Stimulated activated CD8-positive, alpha-beta memory T cell treated with anti-CD3 and anti-CD28 coated beads, Interleukin-12 subunit alpha, Interleukin-12 subunit beta, amount 100 ng/mL, for 4 hours (primary cell): ENCODE data around the gene TSHZ2.

Experiments used
- DNase-seq: peaks from one replicate; pipeline ENCODE4 v3.0.0-alpha.2; 2020; ENCODE audit warnings: low read depth

TSHZ2 gene, protein sequence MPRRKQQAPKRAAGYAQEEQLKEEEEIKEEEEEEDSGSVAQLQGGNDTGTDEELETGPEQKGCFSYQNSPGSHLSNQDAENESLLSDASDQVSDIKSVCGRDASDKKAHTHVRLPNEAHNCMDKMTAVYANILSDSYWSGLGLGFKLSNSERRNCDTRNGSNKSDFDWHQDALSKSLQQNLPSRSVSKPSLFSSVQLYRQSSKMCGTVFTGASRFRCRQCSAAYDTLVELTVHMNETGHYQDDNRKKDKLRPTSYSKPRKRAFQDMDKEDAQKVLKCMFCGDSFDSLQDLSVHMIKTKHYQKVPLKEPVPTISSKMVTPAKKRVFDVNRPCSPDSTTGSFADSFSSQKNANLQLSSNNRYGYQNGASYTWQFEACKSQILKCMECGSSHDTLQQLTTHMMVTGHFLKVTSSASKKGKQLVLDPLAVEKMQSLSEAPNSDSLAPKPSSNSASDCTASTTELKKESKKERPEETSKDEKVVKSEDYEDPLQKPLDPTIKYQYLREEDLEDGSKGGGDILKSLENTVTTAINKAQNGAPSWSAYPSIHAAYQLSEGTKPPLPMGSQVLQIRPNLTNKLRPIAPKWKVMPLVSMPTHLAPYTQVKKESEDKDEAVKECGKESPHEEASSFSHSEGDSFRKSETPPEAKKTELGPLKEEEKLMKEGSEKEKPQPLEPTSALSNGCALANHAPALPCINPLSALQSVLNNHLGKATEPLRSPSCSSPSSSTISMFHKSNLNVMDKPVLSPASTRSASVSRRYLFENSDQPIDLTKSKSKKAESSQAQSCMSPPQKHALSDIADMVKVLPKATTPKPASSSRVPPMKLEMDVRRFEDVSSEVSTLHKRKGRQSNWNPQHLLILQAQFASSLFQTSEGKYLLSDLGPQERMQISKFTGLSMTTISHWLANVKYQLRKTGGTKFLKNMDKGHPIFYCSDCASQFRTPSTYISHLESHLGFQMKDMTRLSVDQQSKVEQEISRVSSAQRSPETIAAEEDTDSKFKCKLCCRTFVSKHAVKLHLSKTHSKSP (N-terminal part only)

DNA sequence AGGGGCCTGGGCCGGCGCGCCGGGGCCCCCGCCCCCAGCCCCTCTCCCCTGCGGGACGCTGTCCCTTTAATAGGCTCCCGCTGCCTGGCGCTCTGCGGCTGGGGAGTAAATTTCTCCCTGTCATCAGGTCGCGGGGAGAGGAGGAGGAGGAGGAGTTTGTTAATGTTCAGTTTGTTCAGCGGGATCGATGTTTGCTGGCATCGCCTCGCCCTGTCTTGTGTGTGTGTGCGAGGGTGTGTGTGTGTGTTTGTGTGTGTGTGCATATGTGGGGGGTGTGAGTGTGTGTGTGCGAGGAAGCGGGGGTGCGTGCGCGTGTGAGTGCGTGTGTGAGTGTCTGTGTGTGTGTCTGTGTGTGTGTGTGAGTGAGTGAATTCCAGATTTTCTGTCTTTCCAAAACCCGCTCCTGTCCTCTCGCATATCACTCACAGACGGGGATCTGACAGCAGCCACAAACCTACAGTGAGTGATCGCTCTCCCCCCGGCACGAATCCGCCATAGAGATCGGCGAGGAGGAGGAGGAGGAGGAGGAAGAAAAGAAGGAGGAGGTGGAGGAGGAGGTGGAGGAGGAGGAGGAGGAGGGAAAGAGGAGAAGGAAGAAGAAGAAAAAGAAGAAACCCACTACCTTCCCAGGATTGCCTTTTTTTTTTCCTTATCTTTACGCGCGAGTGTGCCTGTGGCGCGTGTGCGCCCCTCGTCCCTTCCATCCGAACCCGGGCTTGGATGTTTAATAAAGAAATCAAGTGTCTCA, at the start of gene TSHZ2:
TSS of gene TSHZ2 (plus strand) at position 169 of the 748 bp plus-strand sequence. CDS start 936 bp downstream, outside the sequence.
- no peak for DNase-seq

DNA sequence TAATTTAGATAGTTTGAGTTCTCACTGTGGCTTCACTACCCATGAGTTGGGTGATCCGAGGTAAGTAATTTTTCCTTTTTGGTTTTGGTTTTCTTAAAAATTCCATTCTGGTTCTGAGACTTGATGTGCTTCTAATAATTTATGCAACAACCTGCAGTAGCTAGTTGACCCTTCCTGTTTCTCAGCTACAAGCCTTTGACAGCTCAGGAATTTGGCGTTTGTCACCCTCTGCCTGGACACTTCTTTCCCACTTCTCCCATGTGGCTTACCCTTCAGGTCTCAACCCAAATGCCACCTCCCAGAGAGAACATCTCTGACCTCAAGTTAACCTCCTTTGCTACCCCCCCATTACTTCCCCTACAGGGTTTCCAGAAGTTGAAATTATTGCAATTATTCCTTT, 49.7 kb upstream of the TSHZ2 start:
- DNase-seq, result no peak

DNA sequence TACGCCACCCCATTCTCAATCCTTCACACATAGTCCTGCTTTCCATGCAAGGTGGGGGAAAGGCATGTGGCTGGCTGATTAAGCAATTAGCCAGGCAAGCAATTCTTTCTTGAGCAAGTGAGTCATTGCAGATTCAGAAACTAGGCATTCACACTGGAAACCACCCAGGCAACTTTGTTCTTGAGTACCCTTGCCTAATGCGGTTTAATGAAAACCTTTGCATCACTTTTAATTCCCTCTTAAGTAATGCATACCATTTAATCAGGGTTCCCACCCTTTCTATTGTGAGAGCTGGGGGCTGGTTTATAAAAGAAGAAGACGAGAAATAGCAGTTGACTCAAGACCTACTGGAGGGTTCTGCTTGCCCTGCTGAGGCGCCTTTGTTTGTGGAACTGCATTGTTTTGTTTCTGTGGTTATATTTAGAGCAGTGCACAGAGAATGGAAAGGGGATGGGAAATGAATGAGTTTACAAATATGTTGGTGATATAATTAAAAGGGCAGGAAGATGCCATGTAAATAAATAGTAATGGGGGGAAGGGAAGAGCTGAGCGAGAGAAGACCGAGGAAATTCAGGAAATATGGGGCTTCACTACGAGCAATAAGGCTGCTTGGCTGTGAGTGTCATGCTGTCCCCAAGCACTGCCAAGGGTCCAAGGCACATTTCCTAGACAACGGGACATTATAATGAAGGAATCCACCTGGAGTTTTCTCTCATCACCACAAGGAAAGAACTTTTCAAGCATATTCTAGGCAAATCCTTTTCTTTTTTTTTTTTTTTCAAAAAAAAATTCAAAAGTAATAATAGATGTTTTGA, 48.8 kb upstream of the TSHZ2 start:
- DNase-seq, result no peak

DNA sequence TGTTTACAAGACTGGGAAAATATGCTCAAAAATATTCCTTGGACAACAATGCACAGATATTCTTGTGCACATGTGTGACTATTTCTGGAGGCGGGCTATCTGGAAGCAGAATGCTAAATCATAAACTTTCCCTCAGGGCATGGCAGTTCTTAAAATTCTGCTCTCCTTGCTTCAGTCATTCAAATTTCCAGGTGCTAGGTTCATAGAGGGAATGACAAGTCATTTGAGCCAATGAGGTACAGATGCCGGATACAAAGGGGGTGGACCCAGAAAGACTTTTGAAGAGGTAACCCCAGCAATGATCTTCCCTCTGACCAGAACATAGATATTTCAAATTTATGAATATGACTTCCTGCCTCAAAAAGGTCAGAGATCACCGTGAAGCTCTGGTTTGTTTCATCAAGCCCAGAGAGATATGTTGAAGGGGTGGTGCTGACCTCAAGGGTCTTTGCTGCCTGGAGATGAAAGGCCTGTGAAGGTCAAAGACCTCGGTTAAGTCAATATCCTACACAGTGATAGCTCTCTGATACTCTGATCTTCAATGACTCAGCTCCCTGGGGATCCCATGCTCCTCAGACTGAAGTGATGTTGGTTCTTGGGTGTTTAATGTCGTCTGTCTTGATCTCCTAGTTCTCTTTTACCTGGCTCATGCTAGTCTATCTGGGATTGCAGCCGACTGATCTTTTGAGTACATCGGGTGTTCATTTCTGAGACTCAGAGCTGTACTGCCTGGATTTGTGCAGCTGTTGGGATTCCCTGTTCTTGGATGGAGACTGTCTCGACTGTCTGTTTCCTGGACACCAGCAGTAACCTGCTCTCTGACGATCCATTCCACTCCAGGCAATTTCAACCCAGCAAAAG, 47.5 kb upstream of the TSHZ2 start:
- no peak for DNase-seq

DNA sequence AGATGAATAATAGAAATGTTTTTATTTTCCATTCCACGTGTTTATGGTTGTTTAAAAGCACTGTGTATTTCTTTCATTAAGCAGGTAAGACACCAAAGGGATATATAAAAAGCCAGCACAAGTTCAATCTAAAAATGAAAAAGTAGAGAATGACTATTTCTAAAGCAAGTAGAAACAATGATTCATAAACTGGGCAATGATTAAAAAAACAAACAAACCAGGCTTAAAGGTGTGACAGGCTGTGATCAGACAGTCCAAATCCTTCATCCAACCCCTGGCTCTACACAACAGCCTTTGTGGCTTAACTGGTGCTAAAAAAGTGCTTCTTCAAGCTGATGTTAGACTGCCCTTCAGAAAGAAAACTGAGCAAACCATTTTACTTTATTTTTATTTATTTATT, 45.7 kb upstream of the TSHZ2 start:
- DNase-seq, result no peak

DNA sequence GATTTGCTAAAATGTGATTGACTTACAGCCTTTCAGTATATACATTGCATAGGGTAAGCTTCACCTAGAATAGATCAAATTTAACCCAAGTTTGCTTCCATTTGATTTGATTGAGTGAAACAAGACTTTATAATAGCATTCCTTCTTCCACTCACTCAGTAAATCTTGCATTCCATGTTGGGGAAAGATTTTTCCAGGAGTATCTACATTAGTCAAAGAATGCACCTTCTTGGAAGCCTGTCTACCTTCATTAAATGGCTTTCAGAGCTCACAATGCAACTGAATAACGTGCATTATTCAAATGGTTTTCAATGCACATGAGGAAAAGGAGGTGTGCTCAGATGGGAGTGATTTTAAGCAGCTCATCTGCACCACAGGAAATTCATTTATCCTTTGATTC, 38.3 kb upstream of the TSHZ2 start:
- no peak for DNase-seq

DNA sequence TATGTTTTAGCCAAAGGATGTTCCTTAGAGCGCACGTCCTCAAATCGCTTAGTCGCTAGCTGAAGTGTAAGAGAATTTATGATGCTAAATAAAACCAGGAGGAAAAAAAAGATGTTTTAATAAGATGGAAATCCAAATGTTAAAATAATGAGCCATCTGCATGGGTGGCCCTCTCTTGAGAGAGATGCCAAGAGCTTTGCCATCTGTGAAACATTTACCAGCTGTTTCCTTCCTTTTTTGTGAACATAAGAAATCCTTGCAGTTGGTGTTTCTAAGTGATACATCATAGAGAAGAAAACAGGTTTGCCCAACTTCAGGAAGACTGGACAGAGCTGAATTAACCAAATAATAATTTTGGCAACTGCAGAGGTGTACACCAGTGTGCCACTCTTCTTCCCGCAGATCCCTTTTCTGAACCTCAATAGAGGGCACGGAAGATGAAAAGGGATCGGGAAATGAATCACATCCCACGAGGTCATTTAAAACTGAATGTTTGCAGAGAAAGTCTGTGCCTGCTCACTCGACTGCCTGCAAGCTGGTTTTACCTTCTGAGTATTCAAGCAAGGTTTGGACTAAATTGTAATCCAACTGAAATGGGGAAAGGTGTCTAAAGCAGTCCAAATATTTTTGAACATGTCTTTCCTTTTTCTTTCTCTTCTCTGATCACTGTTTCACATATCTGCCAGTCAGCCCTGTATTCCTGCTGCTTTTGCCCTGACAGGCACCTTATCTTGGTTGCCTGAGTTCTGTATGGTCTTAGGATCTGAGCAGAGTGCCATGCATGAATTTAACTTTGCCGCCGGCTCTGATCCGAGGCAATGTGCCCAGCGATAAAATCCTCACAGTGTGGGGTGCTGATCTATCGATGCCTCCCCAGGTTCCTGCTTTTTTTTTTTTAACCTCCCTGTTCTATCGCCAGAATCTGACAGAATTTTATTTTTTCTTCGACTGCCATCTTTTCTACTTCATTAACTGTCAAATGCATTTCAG, 35.5 kb upstream of the TSHZ2 start:
- DNase-seq, result no peak

DNA sequence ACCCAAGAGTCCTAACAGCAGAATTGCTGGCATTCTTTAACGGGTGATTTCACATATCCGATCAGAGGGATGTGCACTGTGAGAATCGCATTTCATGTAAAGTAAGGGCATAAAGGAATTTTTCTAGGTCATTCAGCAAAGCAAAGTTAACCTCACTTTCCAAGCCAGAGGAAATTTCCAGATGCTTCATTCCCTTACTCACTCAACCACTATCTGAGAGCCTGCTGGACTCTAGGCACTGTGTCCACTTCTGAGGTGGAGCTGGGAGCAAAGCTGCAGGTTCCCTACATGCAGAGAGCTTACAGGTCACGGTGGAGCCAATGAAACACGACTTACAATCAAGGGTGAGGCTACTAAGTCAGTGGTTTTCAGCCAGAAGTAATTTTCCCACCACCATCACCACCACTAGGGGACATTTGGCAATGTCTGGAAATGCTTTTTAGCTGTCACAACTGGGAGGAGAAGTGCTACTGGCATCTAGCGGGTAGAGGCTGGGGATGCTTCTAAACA, 34.5 kb upstream of the TSHZ2 start:
- no peak for DNase-seq

DNA sequence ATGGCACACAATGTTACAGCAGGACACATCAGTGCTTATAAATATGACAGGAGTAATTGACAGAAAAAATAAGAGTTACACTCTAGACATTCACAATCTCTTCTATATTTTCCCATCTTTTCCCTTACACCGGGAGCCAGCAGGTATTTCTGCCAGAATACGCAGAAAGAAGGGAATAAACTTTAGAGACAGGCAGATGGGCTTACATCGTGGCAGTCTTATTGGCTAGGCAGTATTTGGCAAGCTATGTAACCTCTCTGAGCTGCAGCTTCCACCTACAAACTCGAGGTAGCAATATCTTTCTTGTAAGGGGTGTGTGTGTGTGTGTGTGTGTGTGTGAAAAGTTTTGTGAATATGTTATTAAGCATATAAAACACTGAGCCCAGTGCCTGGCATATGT, 33.0 kb upstream of the TSHZ2 start:
- no peak for DNase-seq

DNA sequence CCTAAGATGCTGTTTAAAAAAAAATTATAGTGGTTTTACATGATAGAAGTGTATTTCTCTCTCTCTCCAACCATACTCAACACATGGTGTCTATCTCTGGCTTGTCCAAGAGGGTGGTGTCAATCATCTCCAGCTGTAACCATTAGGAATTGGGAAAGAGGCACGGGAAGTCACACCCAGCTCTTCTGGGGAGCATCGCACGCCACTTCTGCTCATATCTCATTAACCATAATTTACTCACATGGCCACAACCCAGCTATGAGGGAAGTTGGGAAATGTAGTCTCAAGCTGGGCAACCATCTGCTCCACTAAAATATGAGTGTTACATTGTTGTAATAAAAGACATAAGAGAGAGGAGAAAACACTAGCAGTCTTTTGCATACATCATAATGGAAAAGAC, 30.4 kb upstream of the TSHZ2 start:
- no peak for DNase-seq

DNA sequence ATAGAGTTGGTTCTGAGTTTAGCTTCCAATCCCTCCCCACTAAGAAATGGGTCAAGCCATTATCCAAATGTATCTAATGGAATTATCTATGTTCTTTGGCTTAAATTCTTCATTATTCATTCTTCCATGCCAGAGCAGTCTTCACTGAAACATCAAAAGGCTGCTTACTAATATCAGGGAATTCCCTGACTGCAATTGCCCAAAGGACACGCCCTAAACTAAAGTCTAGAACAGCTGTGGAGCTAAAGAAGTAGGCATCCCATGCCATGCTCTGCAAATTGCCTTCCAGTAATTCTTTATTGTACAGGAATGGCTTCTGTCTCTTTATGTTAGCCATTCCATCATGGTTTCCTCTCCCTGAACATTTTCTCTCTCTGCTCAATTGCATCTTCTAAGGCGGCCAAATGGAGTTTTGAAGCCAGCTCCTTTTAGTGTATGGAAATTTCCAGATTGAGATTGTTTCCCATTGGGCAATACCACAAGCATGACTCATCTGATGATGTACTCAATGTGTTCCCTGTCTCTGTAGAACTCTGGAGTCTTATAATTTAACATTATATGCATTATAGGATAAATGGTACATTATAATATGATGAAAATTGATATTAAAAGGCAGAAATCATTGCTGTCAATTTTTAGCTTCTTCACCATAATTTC, 28.8 kb upstream of the TSHZ2 start:
- no peak for DNase-seq

DNA sequence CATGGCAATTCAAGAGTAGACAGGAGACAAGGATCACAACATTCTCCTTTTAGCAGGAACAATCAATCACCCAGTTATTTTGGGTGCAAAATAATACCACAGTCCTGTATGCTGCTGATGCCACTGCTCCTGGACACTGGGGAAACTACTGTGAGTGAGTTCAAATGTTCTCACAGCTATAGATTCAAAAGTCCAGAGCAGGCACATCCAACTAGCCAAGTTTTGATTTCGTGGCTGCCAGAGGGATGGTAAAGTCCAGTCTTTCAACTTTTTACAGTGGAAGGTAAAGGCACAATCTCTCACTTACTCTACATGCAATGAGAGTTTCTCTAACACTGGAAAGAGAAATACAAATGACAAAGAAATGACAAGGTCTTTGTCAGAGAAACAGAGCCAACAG, 26.9 kb upstream of the TSHZ2 start:
- DNase-seq, result no peak

DNA sequence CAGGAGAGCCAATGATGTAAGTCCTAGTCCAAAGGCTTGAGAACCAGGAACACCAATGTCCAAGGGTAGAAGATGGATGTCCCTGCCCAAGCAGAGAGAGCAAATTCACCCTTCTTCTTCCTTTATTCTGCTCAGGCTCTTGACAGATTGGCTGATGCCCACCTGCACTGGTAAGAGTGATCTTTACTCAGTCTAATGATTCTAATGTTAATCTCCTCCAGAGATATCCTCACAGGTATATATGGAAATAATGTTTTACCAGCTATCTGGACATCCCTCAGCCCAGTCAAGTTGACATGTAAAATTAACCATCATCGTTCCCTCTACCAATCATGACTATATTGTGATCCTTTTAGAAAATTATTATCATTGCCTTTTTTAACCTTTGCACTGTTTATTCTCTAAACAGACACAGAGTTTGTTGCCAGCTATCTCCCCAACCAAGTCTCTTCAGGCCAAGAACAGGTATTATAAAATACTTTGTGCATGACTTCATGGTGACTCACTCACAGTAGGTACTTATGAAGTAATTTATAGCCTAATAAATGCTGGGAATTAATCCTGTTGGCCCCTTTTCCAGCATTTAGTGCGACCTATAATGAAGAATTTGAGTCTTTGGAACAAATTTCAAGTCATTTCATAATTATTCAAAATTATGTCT, 26.2 kb upstream of the TSHZ2 start:
- DNase-seq, result no peak

DNA sequence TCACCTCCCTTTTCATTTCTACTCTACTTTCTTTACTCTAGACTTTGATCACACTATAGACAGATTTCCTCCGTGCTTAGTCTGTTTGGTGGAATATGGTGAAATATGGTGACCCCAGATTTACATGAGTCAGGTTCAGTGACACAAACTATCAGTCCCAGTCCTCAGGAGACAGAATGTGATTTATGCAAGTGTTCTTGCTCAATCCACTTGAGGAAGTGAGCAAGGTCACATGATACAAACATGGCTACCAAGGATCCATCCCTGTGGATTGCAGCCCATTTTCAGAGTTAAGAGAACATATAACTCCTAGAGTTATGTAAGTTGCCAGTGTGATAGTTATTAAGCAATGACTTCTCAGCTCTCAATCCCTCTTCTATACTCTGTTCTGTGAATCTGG, 23.7 kb upstream of the TSHZ2 start:
- no peak for DNase-seq

DNA sequence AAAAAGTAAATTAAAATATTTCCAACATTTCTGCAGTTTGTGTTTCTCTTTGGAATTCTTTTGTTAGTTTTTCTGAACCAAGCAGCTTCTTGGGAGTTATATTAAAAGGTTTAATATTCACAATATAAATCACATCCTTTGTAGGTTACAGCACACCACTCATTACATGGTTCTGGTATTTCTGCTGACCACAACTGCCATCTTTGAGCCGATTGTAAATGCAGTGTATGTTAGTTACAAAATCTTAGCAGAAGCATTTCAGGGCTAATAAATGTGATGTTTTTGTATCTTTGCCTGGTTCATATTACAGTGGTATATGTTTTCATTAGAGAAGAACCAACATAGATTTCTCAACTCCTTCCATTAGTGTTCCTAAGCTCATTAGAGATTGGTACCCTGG, 19.1 kb upstream of the TSHZ2 start:
- DNase-seq, result no peak

DNA sequence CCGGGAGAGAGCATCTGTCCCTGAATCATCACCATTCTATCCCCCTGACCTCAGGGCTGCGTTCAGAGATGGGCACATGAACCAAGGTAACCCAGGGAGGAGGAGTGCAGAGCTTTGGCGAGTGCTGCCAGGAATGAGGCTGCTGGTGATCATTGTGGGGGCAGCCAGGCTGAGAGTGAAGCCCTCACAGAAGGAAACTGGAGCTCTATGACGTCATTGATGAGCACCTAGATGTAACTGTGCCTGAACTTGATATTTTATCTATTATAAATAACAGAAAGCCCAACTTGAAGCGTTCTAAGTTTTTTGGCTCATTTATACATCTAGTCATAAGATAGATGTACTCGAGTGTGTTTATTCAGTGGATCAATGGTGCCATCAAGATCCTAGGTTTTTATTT, 17.3 kb upstream of the TSHZ2 start:
- DNase-seq, result no peak

DNA sequence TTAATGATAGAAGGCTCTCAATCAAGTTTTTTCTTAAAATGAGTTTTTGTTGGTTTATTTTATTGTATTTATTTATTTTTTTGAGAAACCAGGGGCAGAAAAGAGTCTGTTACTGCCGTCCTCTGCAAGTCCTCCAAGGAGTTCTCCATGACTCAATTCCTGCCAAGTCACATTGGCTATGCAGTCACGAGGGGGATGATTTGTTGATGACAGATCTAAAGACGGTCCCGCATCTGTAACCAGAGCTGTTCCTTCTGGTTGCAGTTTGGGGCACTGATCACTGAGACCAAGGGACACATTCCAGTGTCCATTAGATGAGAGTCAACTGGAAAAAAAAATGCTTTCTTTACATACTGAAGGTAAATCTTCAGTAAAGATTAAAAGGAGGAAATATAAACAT, 13.9 kb upstream of the TSHZ2 start:
- no peak for DNase-seq

DNA sequence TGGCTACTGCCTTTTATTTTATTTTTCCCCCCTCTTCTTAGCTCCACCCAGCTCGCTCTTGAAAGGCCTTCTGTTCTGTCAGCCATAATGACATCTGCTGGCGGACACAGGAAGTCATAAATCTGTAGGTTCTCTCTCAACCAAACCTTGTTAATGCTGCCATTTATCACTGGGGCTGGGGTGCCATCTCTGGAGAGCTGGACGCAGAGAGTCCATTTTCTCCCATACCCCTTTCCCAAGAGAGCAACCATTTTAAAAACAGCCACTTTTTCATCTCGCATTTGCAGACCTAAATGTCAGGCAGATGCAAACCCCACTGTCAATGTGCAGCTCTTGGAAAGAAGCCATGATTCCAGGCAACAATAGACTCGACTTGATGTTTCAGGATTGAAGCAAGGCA, 13.0 kb upstream of the TSHZ2 start:
- DNase-seq, result no peak
